Measurements from ENCODE around the gene ANKRD42. TPM values are rescaled to one million over a fixed set of nuclear protein-coding genes. Genes with fewer than 3 reads are reported as not detected.

ANKRD42 gene
- total RNA-seq, 1 donor from 2014 or later: 6.7 TPM

- DNase-seq (ENCODE audit: low read depth, low spot score): peak; percentile 94
These were observed 92.4 kb downstream of the ANKRD42 start, which contains the start of gene CCDC90B for GRCh38 chr11:83285771-83286528. CCDC90B (minus strand) TSS chr11:83286367; CDS start chr11:83285972, 395 bp downstream.

- no peak for DNase-seq (ENCODE audit: low read depth, low spot score)
These were observed 94.1 kb downstream of the ANKRD42 start for GRCh38 chr11:83287631-83288030.

GRCh38 chr11:83292709-83293456 is 99.4 kb downstream of the ANKRD42 start:
- peak; percentile 15 for DNase-seq (ENCODE audit: low read depth, low spot score)

- DNase-seq (ENCODE audit: low read depth, low spot score): no peak
These were observed 99.9 kb downstream of the ANKRD42 start for GRCh38 chr11:83293457-83293774.

GRCh38 chr11:83294208-83294607 is 100.7 kb downstream of the ANKRD42 start:
- DNase-seq (ENCODE audit: low read depth, low spot score): no peak

Other genes with a start within 250 kb of the ANKRD42 start
- 14.8 and 20.1 TPM in 2 replicates for gene RAB30, start 121.8 kb upstream of the ANKRD42 start, total RNA-seq
- gene PCF11, start 36.6 kb upstream of the ANKRD42 start, total RNA-seq: 29.1 and 45.6 TPM in 2 replicates
- gene CCDC90B, start 92.7 kb downstream of the ANKRD42 start, total RNA-seq: 63.3 and 64.7 TPM in 2 replicates